Upper lobe of left lung (tissue), 6 donors: ENCODE data around the gene SSBP3. TPM values are rescaled to one million over a fixed set of nuclear protein-coding genes. Genes with fewer than 3 reads are reported as not detected.

Experiments used
- ATAC-seq, 2 donors: fragments of 200-7000 bp; cut with Tn5 transposase; one replicate each; pipeline ENCODE4 v1.9.1; 2022; ENCODE audit warnings: mild to moderate bottlenecking in 2 of 2, moderate library complexity in 2 of 2; ENCODE audit not compliant: low FRiP score in 2 of 2
- DNase-seq, 2 donors: peaks; one replicate each; pipeline ENCODE4 v3.0.0-alpha.2; 2019 to 2020
- H3K27ac ChIP-seq, 4 donors: fragments of 200-600 bp; sonication (generic); one replicate each; pipeline ENCODE4 v1.5.1; 2016 to 2019
- H3K27me3 ChIP-seq, 4 donors: fragments of 200-600 bp; sonication (generic); one replicate each; pipeline ENCODE4 v1.5.1; 2017 to 2019
- H3K36me3 ChIP-seq, 4 donors: fragments of 200-600 bp; sonication (generic); one replicate each; pipeline ENCODE4 v1.5.1; 2016 to 2019
- H3K4me1 ChIP-seq, 4 donors: fragments of 200-600 bp; sonication (generic); one replicate each; pipeline ENCODE4 v1.5.1; 2018 to 2019
- H3K4me3 ChIP-seq, 4 donors: fragments of 200-600 bp; sonication (generic); one replicate each; pipeline ENCODE4 v1.5.1; 2017 to 2019; ENCODE audit warnings: mild to moderate bottlenecking in 2 of 4, moderate library complexity in 1 of 4
- H3K9me3 ChIP-seq, 4 donors: fragments of 200-600 bp; sonication (generic); one replicate each; pipeline ENCODE4 v1.5.1; 2018 to 2019
- EP300 ChIP-seq, 4 donors: sonication (generic); formaldehyde crosslinking; IDR thresholded peaks; one replicate each; pipeline ENCODE4 v1.5.1; 2017; ENCODE audit warnings: antibody characterized with exemption in 4 of 4, control low read depth in 2 of 4
- POLR2A ChIP-seq, 4 donors: fragments of 450-650 bp; IDR thresholded peaks; one replicate each; pipeline ENCODE4 v1.5.1; 2016 to 2017; ENCODE audit warnings: antibody characterized with exemption in 4 of 4, mild to moderate bottlenecking in 2 of 4
- POLR2AphosphoS5 ChIP-seq, 2 donors: sonication (generic); formaldehyde crosslinking; IDR thresholded peaks; one replicate each; pipeline ENCODE4 v1.5.1; 2017; ENCODE audit warnings: antibody characterized with exemption in 2 of 2
- WGBS, 2 donors: methylation state at CpG; one replicate each; pipeline ENCODE4 v1.1.5; 2017 to 2018; 5-methylcytosine and 5-hydroxymethylcytosine counted together
- total RNA-seq, 6 donors: library from RNA; depleted of rRNA in 4 of 6; stranded (reverse); fragments of >200 nt in 4 of 6; gene quantifications; one replicate each; pipeline versions ENCODE4 v1.1.0 to v1.2.1, GENCODE V29; 2016 to 2021
- TF ChIP-seq, protein P1 (sequence below), 6 experiments: fragments of 450-650 bp in 4 of 6; fragments of 200-600 bp in 2 of 6; sonication (generic) in 2 of 6; IDR thresholded peaks; one replicate each; pipeline ENCODE4 v1.5.1; 2016 to 2019; ENCODE audit warnings: antibody characterized with exemption in 6 of 6
- donor health status: DM: no; HTN: no; CAD: no; lungs with moderate emphysema.
- donor health status: DM: no; HTN: yes; CAD: no; lungs with severe emphysema.

Gene SSBP3
- total RNA-seq, 6 donors from 2014 or later, result 17.8 to 35.6 (median 26.4) TPM

DNA sequence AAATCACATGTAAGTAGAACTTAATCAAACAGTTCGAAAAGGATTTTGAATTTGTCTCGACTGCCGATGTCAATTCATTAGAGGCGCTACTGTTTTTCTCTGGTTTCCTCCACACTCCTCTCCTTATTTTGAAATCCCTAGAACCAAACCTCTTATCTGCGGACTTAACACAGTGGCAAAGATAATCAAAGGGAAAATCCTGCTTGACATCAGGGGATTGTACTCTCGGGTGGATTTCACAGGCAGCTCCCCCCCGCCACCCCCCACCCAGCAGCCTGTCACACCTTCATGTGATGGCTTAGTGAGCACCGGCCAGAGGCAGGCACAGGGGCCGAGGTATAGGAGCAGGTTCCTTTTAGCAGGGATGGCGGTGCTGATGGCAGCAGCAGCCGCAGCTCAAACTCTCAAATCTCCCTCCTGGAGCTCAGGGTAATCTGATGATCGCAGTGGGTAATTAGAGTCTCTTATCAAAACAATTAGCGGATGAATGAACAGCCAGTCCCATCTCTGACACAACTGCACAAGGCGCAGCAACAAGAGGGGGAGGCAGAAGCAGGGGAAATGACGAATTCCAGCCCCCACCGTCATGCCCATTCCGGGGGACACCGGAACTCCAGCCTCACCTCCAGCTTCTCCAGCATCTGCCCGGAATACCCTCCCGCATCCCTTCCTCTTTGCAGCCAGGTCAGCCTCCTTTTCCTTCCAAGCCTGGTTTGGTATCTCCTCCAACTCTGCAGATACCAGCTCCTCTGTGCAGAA is 80.3 kb downstream of the SSBP3 start:
- no peak for ATAC-seq
- Histone ChIP-seq H3K27me3 (no peaks in the 10 kb centered on the region), H3K9me3 (no peaks in the 10 kb centered on the region), H3K36me3 (no peaks in the 10 kb centered on the region), H3K4me1 (peaks cover 33 to 63% (median 58%) of the 10 kb centered on the region in 4 donors), H3K4me3 (no peak overlapping the region), H3K27ac (peak overlapping the region; percentile 27 to 85 (median 57))
- DNase-seq, result no peak
- TF ChIP-seq, protein P1, sequence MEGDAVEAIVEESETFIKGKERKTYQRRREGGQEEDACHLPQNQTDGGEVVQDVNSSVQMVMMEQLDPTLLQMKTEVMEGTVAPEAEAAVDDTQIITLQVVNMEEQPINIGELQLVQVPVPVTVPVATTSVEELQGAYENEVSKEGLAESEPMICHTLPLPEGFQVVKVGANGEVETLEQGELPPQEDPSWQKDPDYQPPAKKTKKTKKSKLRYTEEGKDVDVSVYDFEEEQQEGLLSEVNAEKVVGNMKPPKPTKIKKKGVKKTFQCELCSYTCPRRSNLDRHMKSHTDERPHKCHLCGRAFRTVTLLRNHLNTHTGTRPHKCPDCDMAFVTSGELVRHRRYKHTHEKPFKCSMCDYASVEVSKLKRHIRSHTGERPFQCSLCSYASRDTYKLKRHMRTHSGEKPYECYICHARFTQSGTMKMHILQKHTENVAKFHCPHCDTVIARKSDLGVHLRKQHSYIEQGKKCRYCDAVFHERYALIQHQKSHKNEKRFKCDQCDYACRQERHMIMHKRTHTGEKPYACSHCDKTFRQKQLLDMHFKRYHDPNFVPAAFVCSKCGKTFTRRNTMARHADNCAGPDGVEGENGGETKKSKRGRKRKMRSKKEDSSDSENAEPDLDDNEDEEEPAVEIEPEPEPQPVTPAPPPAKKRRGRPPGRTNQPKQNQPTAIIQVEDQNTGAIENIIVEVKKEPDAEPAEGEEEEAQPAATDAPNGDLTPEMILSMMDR (IDR thresholded peaks at IDR 0.05), result no peak
- no peak for TF ChIP-seq POLR2A (IDR thresholded peaks at IDR 0.05)
- TF ChIP-seq POLR2AphosphoS5 (IDR thresholded peaks at IDR 0.05), result peak in 1 of 2 donors; percentile 70
- TF ChIP-seq EP300 (IDR thresholded peaks at IDR 0.05), result peak in 1 of 4 donors; percentile 22
- WGBS, 2 donors, result 70 to 79% methylated on average over 14 to 20 of the region's 20 CpGs

DNA sequence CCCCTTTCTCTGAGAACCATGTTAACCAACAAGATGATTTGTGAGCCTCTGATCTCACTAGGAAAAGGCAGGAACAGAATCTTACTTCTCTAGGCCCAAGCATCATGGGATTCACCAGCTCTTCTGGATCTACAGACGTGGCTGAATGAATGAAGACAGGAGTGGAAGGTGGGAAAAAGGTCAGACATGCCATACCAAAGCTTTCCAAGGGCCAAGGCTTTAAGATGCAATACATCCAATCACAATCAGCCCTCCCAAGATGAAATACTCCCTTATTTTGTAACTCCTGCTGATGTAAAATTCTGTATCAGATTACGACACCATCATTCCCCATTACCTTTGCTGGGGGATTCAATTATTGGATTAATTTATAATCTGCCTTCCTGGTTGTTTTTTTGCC is 80.9 kb downstream of the SSBP3 start:
- no peak for ATAC-seq
- peaks cover 33 to 63% (median 58%) of the 10 kb centered on the region in 4 donors for H3K4me1 ChIP-seq

DNA sequence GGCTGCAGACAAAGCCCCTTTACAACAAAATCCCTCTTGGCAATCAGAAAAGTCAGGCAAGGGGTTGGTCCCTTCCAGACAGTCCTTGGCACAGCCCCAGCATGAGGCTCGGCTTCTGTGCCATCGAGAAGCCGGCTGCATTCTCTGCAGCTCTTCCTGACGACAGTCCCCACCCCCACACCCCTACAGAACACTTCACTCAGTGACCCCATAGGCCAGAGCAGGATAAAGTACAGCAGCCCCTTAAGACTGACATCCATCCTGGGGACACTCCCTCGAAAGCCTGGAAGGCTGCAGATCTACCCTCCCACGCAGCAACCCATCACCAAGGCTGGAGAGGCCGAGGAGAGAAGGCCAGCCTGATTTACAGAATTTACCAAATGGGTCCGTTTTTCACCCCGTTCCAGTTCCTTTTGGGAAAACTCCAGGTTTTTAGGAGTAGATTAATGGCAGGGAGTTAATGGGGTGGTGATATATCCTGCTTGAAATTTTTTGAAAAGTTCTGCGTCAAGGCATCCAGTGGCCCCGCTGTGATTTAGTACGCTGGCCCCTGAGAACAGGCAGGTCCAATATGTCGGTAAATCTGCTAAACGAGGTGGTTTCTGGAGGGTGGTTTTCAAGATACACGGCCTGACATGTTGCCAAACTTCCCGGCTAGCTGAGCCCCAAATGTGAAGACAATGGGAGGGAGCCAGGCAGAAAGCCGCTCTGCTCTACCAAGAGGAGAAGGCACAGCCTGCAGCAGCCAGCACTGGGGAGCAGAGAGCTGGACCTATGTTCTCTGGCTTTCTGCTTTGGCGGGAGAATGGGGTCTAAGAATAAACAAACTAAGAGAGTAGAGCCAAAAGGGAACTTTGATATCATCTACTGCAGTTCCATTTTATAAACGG is 81.7 kb downstream of the SSBP3 start:
- peaks cover 33 to 62% (median 54%) of the 10 kb centered on the region in 4 donors for H3K4me1 ChIP-seq
- peak overlapping the region; percentile 21 to 85 (median 57) for H3K27ac ChIP-seq
- no peak overlapping the region for H3K4me3 ChIP-seq
- ATAC-seq (peak in 1 of 2 donors; percentile 40), DNase-seq (no peak)
- no peaks in the 10 kb centered on the region for H3K27me3 ChIP-seq
- TF ChIP-seq POLR2AphosphoS5 (IDR thresholded peaks at IDR 0.05) (no peak), EP300 (IDR thresholded peaks at IDR 0.05) (no peak), POLR2A (IDR thresholded peaks at IDR 0.05) (no peak)
- TF ChIP-seq, protein P1 (IDR thresholded peaks at IDR 0.05), result no peak
- no peaks in the 10 kb centered on the region for H3K9me3 ChIP-seq
- H3K36me3 ChIP-seq, result no peaks in the 10 kb centered on the region
- WGBS, 2 donors, result 50 to 58% methylated on average over 18 to 19 of the region's 19 CpGs

More for the DNA sequence above, 80.9 kb downstream of the SSBP3 start:
- Histone ChIP-seq H3K9me3 (no peaks in the 10 kb centered on the region), H3K36me3 (no peaks in the 10 kb centered on the region), H3K27ac (peak overlapping the region; percentile 21 to 85 (median 57)), H3K27me3 (no peaks in the 10 kb centered on the region), H3K4me3 (no peak overlapping the region)
- TF ChIP-seq POLR2A (IDR thresholded peaks at IDR 0.05), result no peak
- no peak for TF ChIP-seq POLR2AphosphoS5 (IDR thresholded peaks at IDR 0.05)
- TF ChIP-seq EP300 (IDR thresholded peaks at IDR 0.05), result no peak
- TF ChIP-seq, protein P1 (IDR thresholded peaks at IDR 0.05), result no peak
- no peak for DNase-seq
- WGBS, 2 donors, result 70 to 75% methylated on average over 2 of the region's 2 CpGs

DNA sequence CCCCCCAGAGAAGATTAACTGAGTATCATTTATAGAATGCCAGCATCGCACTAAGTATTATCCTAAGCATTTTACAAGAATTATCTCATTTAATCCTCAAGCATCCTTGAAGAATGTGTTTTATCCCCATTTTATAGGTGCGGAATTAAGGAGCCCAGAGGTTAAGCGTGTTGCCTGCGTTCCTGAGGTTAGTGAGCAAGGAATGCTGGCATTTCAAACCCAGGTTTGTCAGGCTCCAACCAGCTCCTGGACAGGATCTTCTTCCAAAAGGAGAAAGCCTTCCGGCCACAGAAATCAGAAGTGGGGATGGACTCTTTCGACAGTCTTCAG is 82.3 kb downstream of the SSBP3 start:
- ATAC-seq (no peak), DNase-seq (no peak)
- peak overlapping the region in 2 of 4 donors; percentile 68 to 85 for H3K27ac ChIP-seq
- H3K9me3 ChIP-seq, result no peaks in the 10 kb centered on the region
- H3K36me3 ChIP-seq, result no peaks in the 10 kb centered on the region
- no peak overlapping the region for H3K4me3 ChIP-seq
- no peaks in the 10 kb centered on the region for H3K27me3 ChIP-seq
- 90 to 92% methylated on average over 6 of the region's 6 CpGs for WGBS, 2 donors
- peaks cover 33 to 59% (median 52%) of the 10 kb centered on the region in 4 donors for H3K4me1 ChIP-seq
- TF ChIP-seq, protein P1 (IDR thresholded peaks at IDR 0.05), result no peak
- TF ChIP-seq EP300 (IDR thresholded peaks at IDR 0.05) (no peak), POLR2AphosphoS5 (IDR thresholded peaks at IDR 0.05) (no peak), POLR2A (IDR thresholded peaks at IDR 0.05) (no peak)
